SK-N-SH treated with all-trans-retinoic acid at 6 μM for 48 hours (cell line): Measurements from ENCODE around the gene ABCG4.

Source experiments
- ATAC-seq: fragments of 200-7000 bp; cut with Tn5 transposase; 3 replicates; pipeline ENCODE4 v1.9.1; 2020; ENCODE audit warnings: mild to moderate bottlenecking, moderate library complexity
- BACH2 ChIP-seq: fragments of 250-450 bp; sonication (Bioruptor Pico); IDR thresholded peaks from 2 replicates; pipeline ENCODE4 v1.9.0; 2021; ENCODE audit warnings: mild to moderate bottlenecking, borderline replicate concordance
- CSDC2 ChIP-seq: fragments of 250-450 bp; sonication (Bioruptor Pico); IDR thresholded peaks from 2 replicates; pipeline ENCODE4 v1.5.0; 2020; ENCODE audit warnings: mild to moderate bottlenecking, moderate library complexity
- ESRRG ChIP-seq: fragments of 250-450 bp; sonication (Bioruptor Pico); IDR thresholded peaks from 2 replicates; pipeline ENCODE4 v1.6.1; 2021; ENCODE audit warnings: mild to moderate bottlenecking
- GLIS3 ChIP-seq: fragments of 250-450 bp; sonication (Bioruptor Pico); IDR thresholded peaks from 2 replicates; pipeline ENCODE4 v1.5.0; 2020; ENCODE audit warnings: mild to moderate bottlenecking, moderate library complexity
- ISL1 ChIP-seq: fragments of 250-450 bp; sonication (Bioruptor Pico); IDR thresholded peaks from 2 replicates; pipeline ENCODE4 v2.1.2; 2022; ENCODE audit warnings: mild to moderate bottlenecking, moderate library complexity
- OSR1 ChIP-seq: fragments of 250-450 bp; sonication (Bioruptor Pico); IDR thresholded peaks from 2 replicates; pipeline ENCODE4 v1.8.0; 2022; ENCODE audit warnings: moderate library complexity, mild to moderate bottlenecking, inconsistent platforms
- PATZ1 ChIP-seq: fragments of 250-450 bp; sonication (Bioruptor Pico); IDR thresholded peaks from 2 replicates; pipeline ENCODE4 v1.8.0; 2020; ENCODE audit warnings: mild to moderate bottlenecking, moderate library complexity, borderline replicate concordance
- POU6F1 ChIP-seq: fragments of 250-450 bp; sonication (Bioruptor Pico); IDR thresholded peaks from 2 replicates; pipeline ENCODE4 v1.8.0; 2021; ENCODE audit warnings: low read depth, mild to moderate bottlenecking, moderate library complexity, borderline replicate concordance
- PPARA ChIP-seq: fragments of 250-450 bp; sonication (Bioruptor Pico); IDR thresholded peaks from 2 replicates; pipeline ENCODE4 v1.5.0; 2020; ENCODE audit warnings: mild to moderate bottlenecking, borderline replicate concordance
- RARB ChIP-seq: fragments of 250-450 bp; sonication (Bioruptor Pico); IDR thresholded peaks from 2 replicates; pipeline ENCODE4 v1.8.0; 2021; ENCODE audit warnings: mild to moderate bottlenecking, moderate library complexity
- SNAI2 ChIP-seq: fragments of 250-450 bp; sonication (Bioruptor Pico); IDR thresholded peaks from 2 replicates; pipeline ENCODE4 v1.5.0; 2020; ENCODE audit warnings: mild to moderate bottlenecking, moderate library complexity
- TCF4 ChIP-seq: fragments of 250-450 bp; sonication (Bioruptor Pico); IDR thresholded peaks from 2 replicates; pipeline ENCODE4 v1.8.0; 2021; ENCODE audit warnings: mild to moderate bottlenecking, moderate library complexity, borderline replicate concordance
- TOX ChIP-seq: fragments of 250-450 bp; sonication (Bioruptor Pico); IDR thresholded peaks from 2 replicates; pipeline ENCODE4 v1.8.0; 2021; ENCODE audit warnings: mild to moderate bottlenecking, moderate library complexity, borderline replicate concordance
- TSHZ2 ChIP-seq: fragments of 250-450 bp; sonication (Bioruptor Pico); IDR thresholded peaks from 2 replicates; pipeline ENCODE4 v1.5.0; 2020; ENCODE audit warnings: mild to moderate bottlenecking, moderate library complexity
- ZC3H10 ChIP-seq: fragments of 250-450 bp; sonication (Bioruptor Pico); IDR thresholded peaks from 2 replicates; pipeline ENCODE4 v1.5.1; 2021; ENCODE audit warnings: mild to moderate bottlenecking, moderate library complexity
- ZFP3 ChIP-seq: fragments of 250-450 bp; sonication (Bioruptor Pico); IDR thresholded peaks from 2 replicates; pipeline ENCODE4 v1.5.0; 2020; ENCODE audit warnings: mild to moderate bottlenecking, moderate library complexity
- ZFP30 ChIP-seq: fragments of 450-650 bp; formaldehyde crosslinking; IDR thresholded peaks from 2 replicates; pipeline ENCODE4 v1.5.0; 2022; ENCODE audit warnings: mild to moderate bottlenecking, moderate library complexity
- ZNF565 ChIP-seq: fragments of 450-650 bp; formaldehyde crosslinking; conservative IDR thresholded peaks from 2 replicates; pipeline ENCODE4 v1.5.0; 2020; ENCODE audit warnings: low read depth, mild to moderate bottlenecking, moderate library complexity
- ZNF70 ChIP-seq: fragments of 450-650 bp; formaldehyde crosslinking; IDR thresholded peaks from 2 replicates; pipeline ENCODE4 v1.5.0; 2020; ENCODE audit warnings: mild to moderate bottlenecking, moderate library complexity
- ZNF8 ChIP-seq: fragments of 450-650 bp; formaldehyde crosslinking; IDR thresholded peaks from 2 replicates; pipeline ENCODE4 v1.5.0; 2020; ENCODE audit warnings: mild to moderate bottlenecking, moderate library complexity
- TF ChIP-seq, protein P1 (sequence below): fragments of 250-450 bp; sonication (Bioruptor Pico); IDR thresholded peaks from 2 replicates; pipeline ENCODE4 v1.5.1; 2021; ENCODE audit warnings: mild to moderate bottlenecking, moderate library complexity

The ABCG4 gene

DNA sequence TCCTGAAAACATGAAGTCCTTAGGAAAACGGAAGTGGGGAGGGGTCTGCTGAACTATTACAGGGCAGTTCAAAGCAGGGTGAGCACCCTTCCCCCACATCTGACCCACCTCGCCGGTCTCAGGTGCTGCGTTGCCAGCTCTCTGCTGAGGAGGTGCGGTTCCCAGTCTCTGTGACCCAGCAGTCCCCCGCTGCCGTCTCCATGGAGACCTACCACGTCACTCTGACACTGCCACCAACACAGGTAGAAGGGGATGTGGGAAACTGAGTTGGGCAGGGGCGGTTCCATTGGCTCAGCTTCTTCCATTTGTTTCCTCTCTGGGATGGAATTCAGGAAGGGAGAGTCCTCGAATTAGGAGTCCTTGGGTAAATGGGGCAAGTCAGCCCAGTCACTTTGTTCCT, 38.4 kb upstream of the ABCG4 start:
- no peak for ATAC-seq

GRCh38 chr11:119111361-119111925, 37.4 kb upstream of the ABCG4 start:
- TF ChIP-seq ZFP30 (CRISPR knock-in tag) (no peak), ISL1 (CRISPR knock-in tag) (no peak), ESRRG (CRISPR knock-in tag) (no peak), ZNF70 (CRISPR knock-in tag) (no peak), ZFP3 (CRISPR knock-in tag) (no peak), TOX (CRISPR knock-in tag) (no peak)
- TF ChIP-seq, protein P1, sequence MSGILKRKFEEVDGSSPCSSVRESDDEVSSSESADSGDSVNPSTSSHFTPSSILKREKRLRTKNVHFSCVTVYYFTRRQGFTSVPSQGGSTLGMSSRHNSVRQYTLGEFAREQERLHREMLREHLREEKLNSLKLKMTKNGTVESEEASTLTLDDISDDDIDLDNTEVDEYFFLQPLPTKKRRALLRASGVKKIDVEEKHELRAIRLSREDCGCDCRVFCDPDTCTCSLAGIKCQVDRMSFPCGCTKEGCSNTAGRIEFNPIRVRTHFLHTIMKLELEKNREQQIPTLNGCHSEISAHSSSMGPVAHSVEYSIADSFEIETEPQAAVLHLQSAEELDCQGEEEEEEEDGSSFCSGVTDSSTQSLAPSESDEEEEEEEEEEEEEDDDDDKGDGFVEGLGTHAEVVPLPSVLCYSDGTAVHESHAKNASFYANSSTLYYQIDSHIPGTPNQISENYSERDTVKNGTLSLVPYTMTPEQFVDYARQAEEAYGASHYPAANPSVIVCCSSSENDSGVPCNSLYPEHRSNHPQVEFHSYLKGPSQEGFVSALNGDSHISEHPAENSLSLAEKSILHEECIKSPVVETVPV: no peak
- ATAC-seq: no peak

More for the DNA sequence above, 38.4 kb upstream of the ABCG4 start:
- TF ChIP-seq ESRRG (CRISPR knock-in tag) (no peak), ZNF70 (CRISPR knock-in tag) (no peak), PPARA (no peak), ZC3H10 (CRISPR knock-in tag) (no peak), CSDC2 (no peak), GLIS3 (CRISPR knock-in tag) (no peak), BACH2 (CRISPR knock-in tag) (no peak), POU6F1 (no peak), ZFP3 (CRISPR knock-in tag) (no peak), ISL1 (CRISPR knock-in tag) (no peak), ZNF8 (CRISPR knock-in tag) (no peak), OSR1 (CRISPR knock-in tag) (no peak), PATZ1 (CRISPR knock-in tag) (no peak)
- TF ChIP-seq, protein P1: no peak

GRCh38 chr11:119112314-119113020, 36.4 kb upstream of the ABCG4 start:
- no peak for ATAC-seq
- no peak for TF ChIP-seq TOX (CRISPR knock-in tag)
- TF ChIP-seq TCF4 (CRISPR knock-in tag): no peak
- no peak for TF ChIP-seq OSR1 (CRISPR knock-in tag)
- TF ChIP-seq BACH2 (CRISPR knock-in tag): no peak
- TF ChIP-seq SNAI2 (CRISPR knock-in tag): no peak
- no peak for TF ChIP-seq RARB
- no peak for TF ChIP-seq ZFP3 (CRISPR knock-in tag)
- no peak for TF ChIP-seq CSDC2

- ATAC-seq: no peak
- no peak for TF ChIP-seq TCF4 (CRISPR knock-in tag)
- TF ChIP-seq TSHZ2: no peak
- no peak for TF ChIP-seq ISL1 (CRISPR knock-in tag)
- TF ChIP-seq GLIS3 (CRISPR knock-in tag): no peak
- no peak for TF ChIP-seq ZNF565 (CRISPR knock-in tag)
- TF ChIP-seq OSR1 (CRISPR knock-in tag): no peak
- TF ChIP-seq ZC3H10 (CRISPR knock-in tag): no peak
- no peak for TF ChIP-seq SNAI2 (CRISPR knock-in tag)
- no peak for TF ChIP-seq ZFP30 (CRISPR knock-in tag)
Observed at GRCh38 chr11:119113716-119114115, 35.1 kb upstream of the ABCG4 start.
